A549 (cell line): ENCODE data around the gene SMYD4. TPM values are rescaled to one million over a fixed set of nuclear protein-coding genes. Genes with fewer than 3 reads are reported as not detected.

Source experiments
- ATAC-seq, 2 experiments: fragments of 200-7000 bp in 1 of 2; fragments of >200 bp in 1 of 2; cut with Nextera tagmentation in 1 of 2; cut with Tn5 transposase in 1 of 2; 3 replicates each; pipeline versions ENCODE4 v1.8.0 to v1.9.1; 2018 to 2020; ENCODE audit warnings: mild to moderate bottlenecking in 1 of 2, moderate library complexity in 1 of 2
- CTCF ChIA-PET: fragments of 300-600 bp; sonication (Branson Sonifier 250); formaldehyde crosslinking; extraction: SDS; loops from one replicate; lab custom pipeline; 2021; ENCODE audit warnings: antibody characterized with exemption, inconsistent platforms; lab: Yijun Ruan, JAX
- POLR2A ChIA-PET: fragments of 350-600 bp; formaldehyde crosslinking; extraction: SDS; loops from one replicate; lab custom pipeline; 2021; ENCODE audit warnings: antibody characterized with exemption, inconsistent platforms; lab: Yijun Ruan, JAX
- DNase-seq, 2 experiments: peaks; one replicate each; pipeline versions ENCODE4 v3.0.0 to v3.0.0-alpha.2; 2011 to 2016; ENCODE audit warnings: low read depth in 1 of 2, low spot score in 1 of 2
- FAIRE-seq: peaks from 2 replicates; lab custom pipeline; 2011; peaks lifted over from hg19 to GRCh38; lab: Jason Lieb, UNC
- H3K27ac ChIP-seq, 2 experiments: fragments of >200 bp; sonication (Bioruptor Twin); formaldehyde crosslinking; 3 replicates each; pipeline ENCODE4 v1.5.1; 2016 to 2017
- H3K4me1 ChIP-seq: fragments of >200 bp; sonication (Bioruptor Twin); formaldehyde crosslinking; 3 replicates; pipeline ENCODE4 v1.6.1; 2016
- H3K4me2 ChIP-seq: fragments of >200 bp; sonication (Bioruptor Twin); formaldehyde crosslinking; 3 replicates; pipeline ENCODE4 v1.6.1; 2016
- H3K4me3 ChIP-seq: fragments of >200 bp; sonication (Bioruptor Twin); formaldehyde crosslinking; 3 replicates; pipeline ENCODE4 v1.5.1; 2016
- H3K9me3 ChIP-seq: fragments of >200 bp; sonication (Bioruptor Twin); formaldehyde crosslinking; 3 replicates; pipeline ENCODE4 v1.6.1; 2016
- BCL3 ChIP-seq: fragments of >200 bp; sonication (Bioruptor Twin); formaldehyde crosslinking; IDR thresholded peaks from 3 replicates; pipeline ENCODE4 v1.6.1; 2016
- BHLHE40 ChIP-seq: IDR thresholded peaks from 2 replicates; pipeline ENCODE4 v1.6.1; 2012; ENCODE audit warnings: low read depth, low read length, inconsistent platforms
- CHD2 ChIP-seq: fragments of 150-350 bp; IDR thresholded peaks from 2 replicates; pipeline ENCODE4 v1.6.1; 2014; ENCODE audit warnings: low read length; ENCODE audit not compliant: partially characterized antibody
- FOSB ChIP-seq: fragments of 250-450 bp; sonication (Bioruptor Pico); IDR thresholded peaks from 2 replicates; pipeline ENCODE4 v1.5.0; 2020; ENCODE audit warnings: mild to moderate bottlenecking, moderate library complexity
- FOXS1 ChIP-seq: fragments of 250-450 bp; sonication (Bioruptor Pico); IDR thresholded peaks from 2 replicates; pipeline ENCODE4 v1.5.0; 2020; ENCODE audit warnings: mild to moderate bottlenecking, moderate library complexity
- HDAC2 ChIP-seq: fragments of 200-600 bp; sonication (generic); IDR thresholded peaks from 2 replicates; pipeline ENCODE4 v1.6.1; 2016
- HOXB13 ChIP-seq: fragments of 250-450 bp; sonication (Bioruptor Pico); IDR thresholded peaks from 2 replicates; pipeline ENCODE4 v1.5.0; 2020; ENCODE audit warnings: low read depth, mild to moderate bottlenecking, moderate library complexity
- JUN ChIP-seq, 2 experiments: fragments of >200 bp; sonication (Bioruptor Twin); formaldehyde crosslinking; IDR thresholded peaks; 2 replicates in 1 of 2; 3 replicates in 1 of 2; pipeline ENCODE4 v1.6.1; 2016 to 2017
- JUNB ChIP-seq: fragments of >200 bp; sonication (Bioruptor Twin); formaldehyde crosslinking; IDR thresholded peaks from 2 replicates; pipeline ENCODE4 v1.6.1; 2016
- KDM5A ChIP-seq: fragments of 200-600 bp; sonication (generic); IDR thresholded peaks from 2 replicates; pipeline ENCODE4 v1.6.1; 2016; ENCODE audit warnings: antibody characterized with exemption, mild to moderate bottlenecking
- MAFK ChIP-seq: fragments of 450-650 bp; IDR thresholded peaks from 2 replicates; pipeline ENCODE4 v1.6.1; 2014; ENCODE audit not compliant: partially characterized antibody
- MYC ChIP-seq: IDR thresholded peaks from 2 replicates; pipeline ENCODE4 v1.6.1; 2012; ENCODE audit warnings: mild to moderate bottlenecking, inconsistent platforms, low read length, improper control_type of control experiment, borderline replicate concordance
- NFE2L2 ChIP-seq: fragments of 150-350 bp; conservative IDR thresholded peaks from 2 replicates; pipeline ENCODE4 v1.6.1; 2014; ENCODE audit warnings: low read length
- NPAS2 ChIP-seq: fragments of 250-450 bp; sonication (Bioruptor Pico); IDR thresholded peaks from 2 replicates; pipeline ENCODE4 v1.8.0; 2022; ENCODE audit warnings: mild to moderate bottlenecking, moderate library complexity, borderline replicate concordance
- NR3C1 ChIP-seq: fragments of >200 bp; sonication (Bioruptor Twin); formaldehyde crosslinking; IDR thresholded peaks from 3 replicates; pipeline ENCODE4 v1.6.1; 2017
- PBX3 ChIP-seq: IDR thresholded peaks from 2 replicates; pipeline ENCODE4 v1.6.1; 2012
- PHF8 ChIP-seq: fragments of 200-600 bp; sonication (generic); IDR thresholded peaks from 2 replicates; pipeline ENCODE4 v1.6.1; 2016; ENCODE audit warnings: low read depth, mild to moderate bottlenecking, antibody characterized with exemption, moderate library complexity, borderline replicate concordance
- POLR2A ChIP-seq: IDR thresholded peaks from 2 replicates; pipeline ENCODE4 v1.6.1; 2012; ENCODE audit warnings: mild to moderate bottlenecking, low read length
- RARB ChIP-seq: fragments of 250-450 bp; sonication (Bioruptor Pico); IDR thresholded peaks from 2 replicates; pipeline ENCODE4 v1.8.0; 2021; ENCODE audit warnings: mild to moderate bottlenecking, moderate library complexity
- RCOR1 ChIP-seq: fragments of 150-350 bp; IDR thresholded peaks from 2 replicates; pipeline ENCODE4 v1.6.1; 2014; ENCODE audit warnings: antibody characterized with exemption, low read length, low read depth
- TFCP2L1 ChIP-seq: fragments of 250-450 bp; sonication (Bioruptor Pico); IDR thresholded peaks from 2 replicates; pipeline ENCODE4 v1.5.0; 2021; ENCODE audit warnings: mild to moderate bottlenecking
- TP53 ChIP-seq: fragments of 250-450 bp; sonication (Bioruptor Pico); IDR thresholded peaks from 2 replicates; pipeline ENCODE4 v1.5.0; 2021; ENCODE audit warnings: mild to moderate bottlenecking, moderate library complexity
- ZFP36 ChIP-seq: fragments of 450-650 bp; IDR thresholded peaks from 2 replicates; pipeline ENCODE4 v1.6.1; 2014; ENCODE audit warnings: borderline replicate concordance; ENCODE audit not compliant: partially characterized antibody
- WGBS: methylation state at CpG from one replicate; pipeline ENCODE4 v1.1.6; 2017; ENCODE audit errors: missing lambda C conversion rate; 5-methylcytosine and 5-hydroxymethylcytosine counted together
- polyA minus RNA-seq: library from RNA; depleted of rRNA, polyadenylated mRNA; stranded (reverse); fragments of >200 nt; gene quantifications from 2 replicates; pipeline ENCODE4 v1.2.3, GENCODE V29; 2011; rRNA and poly(A)+ RNA removed
- polyA plus RNA-seq, 4 experiments: library from polyadenylated mRNA; depleted of rRNA in 3 of 4; stranded (reverse); fragments of >200 nt; fragmentation: RNase III in 1 of 4; extraction: RNeasy Plus Mini Kit Qiagen cat#74134 plus additional on column Dnase treatment in 1 of 4; gene quantifications; 2 replicates in 3 of 4; 3 replicates in 1 of 4; pipeline ENCODE4 v1.2.3, GENCODE V29; 2011 to 2017
- TF ChIP-seq, protein P1 (sequence below): fragments of 250-450 bp; sonication (Bioruptor Pico); IDR thresholded peaks from 2 replicates; pipeline ENCODE4 v1.5.0; 2020; ENCODE audit warnings: low read depth, mild to moderate bottlenecking, moderate library complexity
- TF ChIP-seq, protein P2 (sequence below): IDR thresholded peaks from 2 replicates; pipeline ENCODE4 v1.6.1; 2012; ENCODE audit warnings: low read depth, borderline replicate concordance
- TF ChIP-seq, protein P3 (sequence below): fragments of >200 bp; sonication (Bioruptor Twin); formaldehyde crosslinking; IDR thresholded peaks from 2 replicates; pipeline ENCODE4 v1.6.1; 2016
- TF ChIP-seq, protein P4 (sequence below): IDR thresholded peaks from 2 replicates; pipeline ENCODE4 v1.6.1; 2012
- TF ChIP-seq, protein P5 (sequence below): fragments of 450-650 bp; IDR thresholded peaks from 2 replicates; pipeline ENCODE4 v1.6.1; 2014; ENCODE audit warnings: antibody characterized with exemption
- TF ChIP-seq, protein P6 (sequence below): fragments of 200-600 bp; sonication (generic); IDR thresholded peaks from 2 replicates; pipeline ENCODE4 v1.6.1; 2016; ENCODE audit warnings: antibody characterized with exemption, mild to moderate bottlenecking, moderate library complexity

The SMYD4 gene
- polyA plus RNA-seq (2011; rRNA removed) (12.1 and 12.4 TPM in 2 replicates), polyA plus RNA-seq (2017; fragmentation: RNase III; extraction: RNeasy Plus Mini Kit Qiagen cat#74134 plus additional on column Dnase treatment) (9.8 to 11.1 TPM (median 10.4 TPM) in 3 replicates), polyA minus RNA-seq (25.1 and 26.9 TPM in 2 replicates)
- polyA plus RNA-seq (2012; cell fraction: cytosol; rRNA removed): 6.3 and 7.6 TPM in 2 replicates
- polyA plus RNA-seq (2012; cell fraction: nucleus; rRNA removed): 9.8 and 10.8 TPM in 2 replicates

GRCh38 chr17:1829592-1830257 is at the start of gene SMYD4, which contains the start of gene RPA1:
SMYD4 (minus strand) TSS chr17:1829902; CDS start chr17:1827994, 1,908 bp downstream.
RPA1 (plus strand) TSS chr17:1830005; CDS start chr17:1830094, 89 bp downstream.
- FAIRE-seq (no peak), DNase-seq (peak; percentile 89 to 98), ATAC-seq (peak; percentile 98 to 100)
- peaks cover 13% of the 10 kb centered on the region; the same call in 2 of the 3 replicates for H3K4me1 ChIP-seq
- peak within 1 kb of the TSS; percentile 76 for H3K4me3 ChIP-seq
- H3K27ac ChIP-seq: peak within 1 kb of the TSS; percentile 89
- H3K9me3 ChIP-seq: no peaks in the 10 kb centered on the region
- WGBS: 0% methylated on average over 46 of the region's 83 CpGs
- TF ChIP-seq, protein P1, sequence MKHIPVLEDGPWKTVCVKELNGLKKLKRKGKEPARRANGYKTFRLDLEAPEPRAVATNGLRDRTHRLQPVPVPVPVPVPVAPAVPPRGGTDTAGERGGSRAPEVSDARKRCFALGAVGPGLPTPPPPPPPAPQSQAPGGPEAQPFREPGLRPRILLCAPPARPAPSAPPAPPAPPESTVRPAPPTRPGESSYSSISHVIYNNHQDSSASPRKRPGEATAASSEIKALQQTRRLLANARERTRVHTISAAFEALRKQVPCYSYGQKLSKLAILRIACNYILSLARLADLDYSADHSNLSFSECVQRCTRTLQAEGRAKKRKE (CRISPR knock-in tag): no peak
- no peak for TF ChIP-seq NFE2L2
- no peak for TF ChIP-seq MAFK
- TF ChIP-seq NPAS2 (CRISPR knock-in tag): no peak
- TF ChIP-seq BCL3: peak; percentile 96
- peak; percentile 78 for TF ChIP-seq MYC
- TF ChIP-seq HDAC2: no peak
- no peak for TF ChIP-seq RCOR1
- TF ChIP-seq FOXS1 (CRISPR knock-in tag): no peak
- TF ChIP-seq, protein P2, sequence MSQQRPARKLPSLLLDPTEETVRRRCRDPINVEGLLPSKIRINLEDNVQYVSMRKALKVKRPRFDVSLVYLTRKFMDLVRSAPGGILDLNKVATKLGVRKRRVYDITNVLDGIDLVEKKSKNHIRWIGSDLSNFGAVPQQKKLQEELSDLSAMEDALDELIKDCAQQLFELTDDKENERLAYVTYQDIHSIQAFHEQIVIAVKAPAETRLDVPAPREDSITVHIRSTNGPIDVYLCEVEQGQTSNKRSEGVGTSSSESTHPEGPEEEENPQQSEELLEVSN: peak; percentile 72; the same call in 1 of the 2 replicates
- TF ChIP-seq JUN (IDR thresholded peaks at IDR 0.05): peak; percentile 83 to 84; a peak in 3 of 5 replicates
- no peak for TF ChIP-seq BHLHE40
- TF ChIP-seq TFCP2L1 (CRISPR knock-in tag): no peak
- TF ChIP-seq KDM5A: peak; percentile 61; the same call in 1 of the 2 replicates
- peak; percentile 11 for TF ChIP-seq CHD2
- no peak for TF ChIP-seq JUNB
- TF ChIP-seq PBX3: 0 out of 2 replicates have a peak, but pooled peaks have one; percentile 4
- no peak for TF ChIP-seq TP53 (CRISPR knock-in tag)
- TF ChIP-seq POLR2A: peak; percentile 86
- TF ChIP-seq, protein P3, sequence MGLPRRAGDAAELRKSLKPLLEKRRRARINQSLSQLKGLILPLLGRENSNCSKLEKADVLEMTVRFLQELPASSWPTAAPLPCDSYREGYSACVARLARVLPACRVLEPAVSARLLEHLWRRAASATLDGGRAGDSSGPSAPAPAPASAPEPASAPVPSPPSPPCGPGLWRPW: no peak
- TF ChIP-seq PHF8: peak; percentile 65
- TF ChIP-seq NR3C1: no peak
- TF ChIP-seq FOSB (CRISPR knock-in tag): no peak
- TF ChIP-seq, protein P4, sequence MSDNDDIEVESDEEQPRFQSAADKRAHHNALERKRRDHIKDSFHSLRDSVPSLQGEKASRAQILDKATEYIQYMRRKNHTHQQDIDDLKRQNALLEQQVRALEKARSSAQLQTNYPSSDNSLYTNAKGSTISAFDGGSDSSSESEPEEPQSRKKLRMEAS: peak; percentile 84
- TF ChIP-seq ZFP36: no peak
- TF ChIP-seq, protein P5, sequence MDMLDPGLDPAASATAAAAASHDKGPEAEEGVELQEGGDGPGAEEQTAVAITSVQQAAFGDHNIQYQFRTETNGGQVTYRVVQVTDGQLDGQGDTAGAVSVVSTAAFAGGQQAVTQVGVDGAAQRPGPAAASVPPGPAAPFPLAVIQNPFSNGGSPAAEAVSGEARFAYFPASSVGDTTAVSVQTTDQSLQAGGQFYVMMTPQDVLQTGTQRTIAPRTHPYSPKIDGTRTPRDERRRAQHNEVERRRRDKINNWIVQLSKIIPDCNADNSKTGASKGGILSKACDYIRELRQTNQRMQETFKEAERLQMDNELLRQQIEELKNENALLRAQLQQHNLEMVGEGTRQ: peak; percentile 36; the same call in 1 of the 2 replicates
- no peak for TF ChIP-seq HOXB13 (CRISPR knock-in tag)
- no peak for TF ChIP-seq RARB (CRISPR knock-in tag)
- TF ChIP-seq, protein P6, sequence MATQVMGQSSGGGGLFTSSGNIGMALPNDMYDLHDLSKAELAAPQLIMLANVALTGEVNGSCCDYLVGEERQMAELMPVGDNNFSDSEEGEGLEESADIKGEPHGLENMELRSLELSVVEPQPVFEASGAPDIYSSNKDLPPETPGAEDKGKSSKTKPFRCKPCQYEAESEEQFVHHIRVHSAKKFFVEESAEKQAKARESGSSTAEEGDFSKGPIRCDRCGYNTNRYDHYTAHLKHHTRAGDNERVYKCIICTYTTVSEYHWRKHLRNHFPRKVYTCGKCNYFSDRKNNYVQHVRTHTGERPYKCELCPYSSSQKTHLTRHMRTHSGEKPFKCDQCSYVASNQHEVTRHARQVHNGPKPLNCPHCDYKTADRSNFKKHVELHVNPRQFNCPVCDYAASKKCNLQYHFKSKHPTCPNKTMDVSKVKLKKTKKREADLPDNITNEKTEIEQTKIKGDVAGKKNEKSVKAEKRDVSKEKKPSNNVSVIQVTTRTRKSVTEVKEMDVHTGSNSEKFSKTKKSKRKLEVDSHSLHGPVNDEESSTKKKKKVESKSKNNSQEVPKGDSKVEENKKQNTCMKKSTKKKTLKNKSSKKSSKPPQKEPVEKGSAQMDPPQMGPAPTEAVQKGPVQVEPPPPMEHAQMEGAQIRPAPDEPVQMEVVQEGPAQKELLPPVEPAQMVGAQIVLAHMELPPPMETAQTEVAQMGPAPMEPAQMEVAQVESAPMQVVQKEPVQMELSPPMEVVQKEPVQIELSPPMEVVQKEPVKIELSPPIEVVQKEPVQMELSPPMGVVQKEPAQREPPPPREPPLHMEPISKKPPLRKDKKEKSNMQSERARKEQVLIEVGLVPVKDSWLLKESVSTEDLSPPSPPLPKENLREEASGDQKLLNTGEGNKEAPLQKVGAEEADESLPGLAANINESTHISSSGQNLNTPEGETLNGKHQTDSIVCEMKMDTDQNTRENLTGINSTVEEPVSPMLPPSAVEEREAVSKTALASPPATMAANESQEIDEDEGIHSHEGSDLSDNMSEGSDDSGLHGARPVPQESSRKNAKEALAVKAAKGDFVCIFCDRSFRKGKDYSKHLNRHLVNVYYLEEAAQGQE: no peak
- ChIA-PET CTCF (interaction anchor here (0.5 to 1.3 kb wide), 7 partner anchors 9 to 196 kb away, joined by 3 to 4 read pairs (median 3); no protein-coding TSS in a partner anchor), POLR2A (interaction anchor here (0.6 to 1.4 kb wide), 8 partner anchors 10 to 113 kb away, joined by 3 to 13 read pairs (median 4); partner anchors contain the start of gene WDR81)
- peak within 1 kb of the TSS; percentile 94 for H3K4me2 ChIP-seq
